D721Med (cell line): ENCODE data around the gene MXRA8.

Source experiments
- DNase-seq: peaks from one replicate; pipeline ENCODE4 v3.0.0; 2011; ENCODE audit warnings: low spot score; ENCODE audit not compliant: insufficient read length
- FAIRE-seq: peaks from 2 replicates; lab custom pipeline; 2011; peaks lifted over from hg19 to GRCh38; lab: Jason Lieb, UNC
- CTCF ChIP-seq: IDR thresholded peaks from 2 replicates; pipeline ENCODE4 v1.5.1; 2012; ENCODE audit warnings: mild to moderate bottlenecking, control low read depth; ENCODE audit not compliant: insufficient read depth; ENCODE audit errors: missing control alignments

MXRA8 gene

GRCh38 chr1:1402072-1402900 is 43.9 kb upstream of the MXRA8 start:
- DNase-seq (no peak), FAIRE-seq (no peak)
- peak; percentile 65 for TF ChIP-seq CTCF

GRCh38 chr1:1401457-1402010 is 43.2 kb upstream of the MXRA8 start:
- DNase-seq: no peak
- no peak for TF ChIP-seq CTCF
- FAIRE-seq: no peak

GRCh38 chr1:1400576-1401456 is 42.5 kb upstream of the MXRA8 start:
- FAIRE-seq: no peak
- DNase-seq: no peak
- no peak for TF ChIP-seq CTCF

DNA sequence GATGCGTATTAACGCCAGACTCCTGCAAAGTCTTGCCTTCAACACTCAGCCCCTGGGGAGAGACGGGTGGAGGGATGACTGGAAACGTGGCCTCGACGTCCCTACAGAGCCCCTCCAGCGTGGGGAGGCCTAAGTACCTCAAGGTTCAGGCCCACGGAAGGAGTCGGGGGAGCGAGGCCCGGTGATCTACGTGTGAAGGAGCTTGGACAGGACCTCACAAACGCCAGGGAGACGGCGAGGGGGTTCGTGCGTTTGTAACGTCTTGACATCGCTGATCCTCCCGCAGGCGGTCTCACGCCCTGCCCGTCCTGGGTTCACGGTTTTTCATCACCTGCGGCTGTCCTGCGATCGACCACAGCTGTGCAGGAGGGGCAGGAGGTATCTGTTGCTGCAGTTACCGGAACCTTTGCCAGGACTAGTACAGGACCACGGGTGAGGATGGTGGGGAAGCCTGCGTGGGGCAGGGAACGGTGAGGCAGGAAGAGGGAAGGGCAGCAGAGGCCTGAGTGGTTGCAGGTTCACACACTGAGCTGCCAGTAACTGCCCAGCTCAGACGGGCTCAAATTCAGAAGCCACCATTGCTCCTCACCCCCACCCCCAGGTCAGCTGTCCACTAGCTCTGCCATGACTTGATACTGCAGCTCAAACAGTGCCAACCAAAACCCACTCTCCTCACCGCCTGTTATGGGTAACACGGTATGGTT is 41.7 kb upstream of the MXRA8 start:
- DNase-seq (no peak), FAIRE-seq (no peak)
- no peak for TF ChIP-seq CTCF

DNA sequence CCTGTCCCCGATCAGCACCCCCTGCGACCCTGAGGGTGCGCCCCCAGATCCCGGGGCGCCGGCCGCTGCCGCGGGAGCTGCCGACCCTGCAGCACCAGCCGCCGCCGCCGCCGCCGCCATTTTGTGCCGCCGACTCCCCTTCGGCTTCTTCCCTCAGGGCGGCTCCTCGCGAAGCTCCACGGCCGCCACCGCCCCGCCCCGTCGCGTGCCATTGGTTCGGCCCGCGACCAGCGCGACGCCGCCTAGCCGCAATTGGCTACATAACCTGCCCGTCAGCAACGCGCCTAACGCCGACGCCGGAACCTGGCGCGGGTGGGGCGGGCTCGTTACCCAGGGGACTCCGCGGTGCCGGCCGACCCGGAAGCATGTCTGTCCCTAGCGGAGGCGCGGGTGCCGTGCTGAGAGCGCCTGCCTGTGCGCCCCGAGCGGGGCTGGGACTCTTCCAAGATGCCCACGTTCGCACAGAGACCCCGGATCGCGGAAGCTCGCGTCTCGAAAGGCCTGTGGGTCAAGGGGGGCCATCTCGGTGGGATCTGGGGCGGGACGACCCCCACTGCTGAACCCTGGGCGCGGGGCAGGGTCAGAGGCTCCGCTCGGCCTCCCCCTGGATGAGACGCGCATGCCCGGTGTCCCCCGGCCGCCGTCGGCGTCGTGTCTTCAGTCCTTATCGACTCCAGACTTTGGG is 41.0 kb upstream of the MXRA8 start, which contains the start of gene CCNL2:
TSS of gene CCNL2 (minus strand) at position 149 of the 685 bp plus-strand sequence. CDS start at position 120, 29 bp downstream.
- FAIRE-seq: no peak
- peak; percentile 72 for DNase-seq
- TF ChIP-seq CTCF: no peak

- FAIRE-seq (no peak), DNase-seq (no peak)
- no peak for TF ChIP-seq CTCF
These were observed 40.4 kb upstream of the MXRA8 start for GRCh38 chr1:1398677-1399186.
